ENCODE results near the gene BEST1. TPM values are rescaled to one million over a fixed set of nuclear protein-coding genes. Genes with fewer than 3 reads are reported as not detected.

Gene BEST1
- total RNA-seq, 1 donor from 2014 or later, result 1.6 TPM

- FAIRE-seq, result no peak
- no peak for DNase-seq (ENCODE audit: low spot score in 2 of 2)
Measured at GRCh38 chr11:62010935-62011528, 60.9 kb downstream of the BEST1 start.

DNA sequence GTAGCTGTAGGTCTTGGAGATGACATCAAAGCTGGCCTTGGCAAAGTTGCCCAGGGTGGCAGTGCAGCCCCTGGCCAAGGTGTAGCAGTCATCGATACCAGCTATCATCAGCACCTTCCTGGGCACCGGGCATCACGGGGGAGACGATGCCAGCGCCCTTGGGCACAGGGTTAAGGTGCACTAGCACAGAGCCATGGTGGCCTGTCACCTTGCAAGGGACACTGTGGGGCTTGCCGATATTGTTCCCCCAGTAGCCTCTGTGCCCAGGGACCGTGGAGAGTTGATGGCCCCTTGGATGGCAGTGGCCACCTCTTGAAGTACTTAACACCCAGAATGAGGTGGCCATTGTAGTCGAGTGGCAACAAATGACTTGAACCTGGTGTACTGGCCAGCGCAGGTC is 61.7 kb downstream of the BEST1 start:
- no peak for DNase-seq (ENCODE audit: low spot score in 2 of 2)
- FAIRE-seq, result no peak

DNA sequence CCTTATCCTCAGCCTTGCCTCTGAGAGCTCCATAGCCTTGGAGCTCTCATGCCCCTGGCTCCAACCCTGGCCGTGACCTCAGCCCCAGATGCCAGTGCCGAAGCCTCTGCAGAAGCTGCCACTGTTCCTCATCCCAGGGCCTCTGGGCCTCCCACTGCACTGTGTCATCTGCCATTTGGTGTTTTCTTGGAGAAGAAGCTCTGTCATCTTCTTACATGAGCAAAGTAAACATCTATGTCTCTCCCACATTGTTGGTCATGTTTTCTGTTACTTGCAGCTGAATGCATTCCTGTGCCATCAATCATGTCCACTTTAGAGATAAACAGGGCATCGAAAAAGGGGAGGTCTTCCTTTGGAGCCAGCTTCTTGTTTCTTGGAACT is 62.3 kb downstream of the BEST1 start:
- DNase-seq (ENCODE audit: low spot score in 2 of 2), result no peak
- no peak for FAIRE-seq

DNA sequence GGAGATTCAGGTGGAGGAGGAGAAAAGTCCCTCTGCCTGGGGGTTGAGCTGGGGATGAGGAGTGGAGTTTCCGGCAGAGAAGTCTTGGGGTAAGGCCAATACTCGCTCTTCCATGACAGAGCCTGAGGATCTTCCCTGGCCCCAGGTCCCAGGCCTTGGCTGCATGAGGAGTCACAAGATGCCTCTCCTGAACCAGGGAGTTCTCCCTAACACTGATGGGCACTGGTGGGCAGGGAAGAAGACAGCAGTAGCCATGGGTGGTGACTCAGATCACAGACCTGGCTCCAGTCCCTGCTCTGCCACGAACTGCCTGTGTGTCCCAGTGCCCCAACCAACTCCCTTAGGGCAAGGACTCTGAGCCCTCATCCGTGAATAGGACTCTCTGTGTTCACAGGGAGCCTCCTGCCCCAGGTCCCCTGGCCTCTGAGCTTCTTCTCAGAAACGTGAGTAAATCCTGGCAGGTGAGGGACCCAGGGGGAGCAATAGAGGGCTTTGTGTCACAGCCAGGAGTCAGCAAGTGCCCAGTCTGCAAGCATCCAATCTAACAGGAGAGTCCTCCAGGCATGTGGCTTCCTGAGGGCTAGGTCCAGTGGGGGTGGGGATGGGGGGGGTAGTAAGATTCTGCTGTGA is 62.8 kb downstream of the BEST1 start:
- no peak for FAIRE-seq
- no peak for DNase-seq (ENCODE audit: low spot score in 2 of 2)

Small RNA genes lying within 50 kb of the gene (small RNA-seq; reads per million reads assigned to genes)
- not detected for gene RNU6-1243P

Other genes with a start within 250 kb of the BEST1 start
- 0.82 TPM for gene MYRF, start 197.7 kb upstream of the BEST1 start, total RNA-seq
- 62.4 TPM for gene TMEM258, start 157.8 kb upstream of the BEST1 start, total RNA-seq
- gene FEN1, start 157.4 kb upstream of the BEST1 start, total RNA-seq, result 15.9 TPM
- gene FADS1, start 133.3 kb upstream of the BEST1 start, total RNA-seq, result 81.9 TPM
- 121 TPM for gene FADS2, start 122.1 kb upstream of the BEST1 start, total RNA-seq
- 35.5 TPM for gene FADS3, start 58.8 kb upstream of the BEST1 start, total RNA-seq
- 1.6 TPM for gene RAB3IL1, start 32.8 kb upstream of the BEST1 start, total RNA-seq
- gene FTH1, start 17.3 kb downstream of the BEST1 start, total RNA-seq, result 254 TPM
- 22.0 TPM for gene INCENP, start 173.7 kb downstream of the BEST1 start, total RNA-seq
- not detected for gene SCGB1D1, start 239.9 kb downstream of the BEST1 start, total RNA-seq